Mucosa of descending colon (tissue), 3 donors: Measurements from ENCODE around the gene SLC12A7. TPM values are rescaled to one million over a fixed set of nuclear protein-coding genes. Genes with fewer than 3 reads are reported as not detected.
"Not testable (repeated sequence)": the region's sequence is repeated elsewhere in the genome, so short reads cannot be mapped to it uniquely, and the experiment has no call there.

ENCODE experiments used
- ATAC-seq: fragments of 200-7000 bp; cut with Tn5 transposase; one replicate; pipeline ENCODE4 v1.9.1; 2020; ENCODE audit warnings: mild to moderate bottlenecking, moderate library complexity
- DNase-seq, 3 donors: peaks; one replicate each; pipeline ENCODE4 v3.0.0-alpha.2; 2020
- H3K36me3 ChIP-seq: fragments of 200-600 bp; one replicate; pipeline ENCODE4 v1.8.0; 2021; ENCODE audit warnings: low read depth, mild to moderate bottlenecking
- H3K4me1 ChIP-seq: fragments of 200-600 bp; one replicate; pipeline ENCODE4 v1.8.0; 2021; ENCODE audit warnings: low read depth, mild to moderate bottlenecking
- H3K4me3 ChIP-seq: fragments of 200-600 bp; one replicate; pipeline ENCODE4 v1.8.0; 2021; ENCODE audit warnings: mild to moderate bottlenecking
- H3K9me3 ChIP-seq: fragments of 200-600 bp; one replicate; pipeline ENCODE4 v1.8.0; 2021; ENCODE audit warnings: mild to moderate bottlenecking
- CTCF ChIP-seq: fragments of 200-600 bp; IDR thresholded peaks from one replicate; pipeline ENCODE4 v1.8.0; 2022; ENCODE audit warnings: antibody characterized with exemption, mild to moderate bottlenecking
- intact Hi-C, 2 donors: fragments of 100-400 bp; cut with DNase I in 1 of 2; cut with micrococcal nuclease in 1 of 2; formaldehyde crosslinking; loops; one replicate each; pipeline versions ENCODE4 v1.11.0 to v1.11.1; 2022; cut with DNase I, micrococcal nuclease
- total RNA-seq, 3 donors: library from RNA; stranded (reverse); fragmentation: NEBNext Ultra II Directional in 2 of 3; extraction: Animal tissue kit (Norgen Biotek cat#: 25700) in 2 of 3; gene quantifications; one replicate each; pipeline versions ENCODE4 v1.2.1 to v1.2.4, GENCODE V29; 2021 to 2023
- donor health status: DM: no; HTN: no; CAD: no; lungs with moderate emphysema.
- donor health status: DM: no; HTN: no; CAD: no.
- donor health status: DM: no; HTN: yes; CAD: no.

The SLC12A7 gene
- total RNA-seq, 3 donors from 2014 or later = 80.5 to 97.4 (median 94.1) TPM

- H3K36me3 ChIP-seq = no peaks in the 10 kb centered on the region
- intact Hi-C loops = no loop called here
- no peak for DNase-seq
- TF ChIP-seq CTCF = no peak
- no peaks in the 10 kb centered on the region for H3K4me1 ChIP-seq
- no peak overlapping the region for H3K4me3 ChIP-seq
- no peaks in the 10 kb centered on the region for H3K9me3 ChIP-seq
- peak; percentile 13 for ATAC-seq
Observed at GRCh38 chr5:1065143-1065750, 46.6 kb downstream of the SLC12A7 start.

- no peak overlapping the region for H3K4me3 ChIP-seq
- H3K4me1 ChIP-seq = no peaks in the 10 kb centered on the region
- intact Hi-C loops = no loop called here
- no peaks in the 10 kb centered on the region for H3K9me3 ChIP-seq
- no peaks in the 10 kb centered on the region for H3K36me3 ChIP-seq
- ATAC-seq (no peak), DNase-seq (no peak)
- no peak for TF ChIP-seq CTCF
Observed at GRCh38 chr5:1064383-1065142, 47.3 kb downstream of the SLC12A7 start.

- no peak for ATAC-seq
- Histone ChIP-seq H3K4me1 (no peaks in the 10 kb centered on the region), H3K4me3 (no peak overlapping the region), H3K36me3 (no peaks in the 10 kb centered on the region), H3K9me3 (no peaks in the 10 kb centered on the region)
- DNase-seq = no peak
- intact Hi-C loops = no loop called here
- TF ChIP-seq CTCF = no peak
Observed at GRCh38 chr5:1063661-1064382, 48.0 kb downstream of the SLC12A7 start.

- ATAC-seq (no peak), DNase-seq (peak in 1 of 3 donors; percentile 44)
- Histone ChIP-seq H3K4me1 (no peaks in the 10 kb centered on the region), H3K4me3 (no peak overlapping the region), H3K36me3 (no peaks in the 10 kb centered on the region), H3K9me3 (no peaks in the 10 kb centered on the region)
- intact Hi-C loops = no loop called here
- TF ChIP-seq CTCF = no peak
Observed at GRCh38 chr5:1062761-1063568, 48.9 kb downstream of the SLC12A7 start.

GRCh38 chr5:1061916-1062315 lies 49.9 kb downstream of the SLC12A7 start:
- Histone ChIP-seq H3K4me3 (no peak overlapping the region), H3K9me3 (no peaks in the 10 kb centered on the region), H3K4me1 (no peaks in the 10 kb centered on the region), H3K36me3 (no peaks in the 10 kb centered on the region)
- no peak for ATAC-seq
- no peak for DNase-seq
- no peak for TF ChIP-seq CTCF
- intact Hi-C loops = no loop called here

- DNase-seq, H3K9me3 ChIP-seq, H3K36me3 ChIP-seq, H3K4me1 ChIP-seq, ATAC-seq, H3K4me3 ChIP-seq, intact Hi-C loops: not testable (repeated sequence)
Observed at GRCh38 chr5:1061292-1061691, 50.6 kb downstream of the SLC12A7 start.
